ENCODE data around the gene TMEM225. TPM values are rescaled to one million over a fixed set of nuclear protein-coding genes. Genes with fewer than 3 reads are reported as not detected.

Gene TMEM225
- total RNA-seq, 2 experiments from 2014 or later: not detected

DNA sequence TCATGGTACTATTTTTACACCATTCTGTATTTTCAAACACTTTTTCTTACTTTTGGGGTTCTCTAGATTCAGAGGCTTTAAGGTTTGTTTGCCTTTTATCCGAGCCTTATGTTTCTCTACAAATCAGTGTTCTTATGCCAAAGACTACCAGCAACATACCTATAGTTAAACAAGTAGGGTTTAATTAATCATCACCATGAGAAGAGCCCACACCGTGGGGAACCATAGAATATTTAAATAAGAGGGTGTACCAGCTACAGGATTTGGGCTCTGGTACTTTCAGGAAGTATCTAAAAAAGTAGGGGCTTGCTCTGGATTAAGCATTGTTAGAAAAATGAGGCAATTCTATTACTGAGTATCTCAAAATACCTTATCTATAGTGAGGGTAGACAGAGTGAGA is 25.7 kb downstream of the TMEM225 start:
- Histone ChIP-seq H3K27ac (ENCODE audit: low read depth, low read length, poor library complexity, severe bottlenecking) (no peak overlapping the region), H3K9me2 (ENCODE audit: insufficient read depth, low read length) (no peaks in the 10 kb centered on the region; the same call in 1 of the 2 replicates), H3K4me3 (ENCODE audit: low read depth, low read length, poor library complexity, severe bottlenecking) (no peak overlapping the region), H3K79me2 (ENCODE audit: insufficient read depth, low read depth, low read length) (no peaks in the 10 kb centered on the region), H3K4me1 (ENCODE audit: insufficient read depth, low read length, poor library complexity, severe bottlenecking) (no peaks in the 10 kb centered on the region), H2AFZ (ENCODE audit: low read length) (no peak overlapping the region), H3K36me3 (ENCODE audit: insufficient read depth, low read length) (no peaks in the 10 kb centered on the region), H3K4me2 (ENCODE audit: low read length) (no peak overlapping the region), H4K20me1 (ENCODE audit: insufficient read depth, low read length) (no peaks in the 10 kb centered on the region), H3K9me3 (ENCODE audit: low read length) (no peaks in the 10 kb centered on the region)
- TF ChIP-seq, protein P1, sequence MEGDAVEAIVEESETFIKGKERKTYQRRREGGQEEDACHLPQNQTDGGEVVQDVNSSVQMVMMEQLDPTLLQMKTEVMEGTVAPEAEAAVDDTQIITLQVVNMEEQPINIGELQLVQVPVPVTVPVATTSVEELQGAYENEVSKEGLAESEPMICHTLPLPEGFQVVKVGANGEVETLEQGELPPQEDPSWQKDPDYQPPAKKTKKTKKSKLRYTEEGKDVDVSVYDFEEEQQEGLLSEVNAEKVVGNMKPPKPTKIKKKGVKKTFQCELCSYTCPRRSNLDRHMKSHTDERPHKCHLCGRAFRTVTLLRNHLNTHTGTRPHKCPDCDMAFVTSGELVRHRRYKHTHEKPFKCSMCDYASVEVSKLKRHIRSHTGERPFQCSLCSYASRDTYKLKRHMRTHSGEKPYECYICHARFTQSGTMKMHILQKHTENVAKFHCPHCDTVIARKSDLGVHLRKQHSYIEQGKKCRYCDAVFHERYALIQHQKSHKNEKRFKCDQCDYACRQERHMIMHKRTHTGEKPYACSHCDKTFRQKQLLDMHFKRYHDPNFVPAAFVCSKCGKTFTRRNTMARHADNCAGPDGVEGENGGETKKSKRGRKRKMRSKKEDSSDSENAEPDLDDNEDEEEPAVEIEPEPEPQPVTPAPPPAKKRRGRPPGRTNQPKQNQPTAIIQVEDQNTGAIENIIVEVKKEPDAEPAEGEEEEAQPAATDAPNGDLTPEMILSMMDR (conservative IDR thresholded peaks at IDR 0.05; ENCODE audit: low read length): no peak
- no peak for TF ChIP-seq EZH2phosphoT487 (IDR thresholded peaks at IDR 0.05; ENCODE audit: borderline replicate concordance, low read depth, low read length)
- no TSS peak for BruUV-seq (replicated peaks)
- ChIA-PET CTCF (ENCODE audit: unreplicated experiment) (no interaction called here), POLR2A (no interaction called here)
- intact Hi-C loops (cut with micrococcal nuclease; ENCODE audit: unreplicated experiment): no loop called here
- no peak for DNase-seq (ENCODE audit: low spot score)

DNA sequence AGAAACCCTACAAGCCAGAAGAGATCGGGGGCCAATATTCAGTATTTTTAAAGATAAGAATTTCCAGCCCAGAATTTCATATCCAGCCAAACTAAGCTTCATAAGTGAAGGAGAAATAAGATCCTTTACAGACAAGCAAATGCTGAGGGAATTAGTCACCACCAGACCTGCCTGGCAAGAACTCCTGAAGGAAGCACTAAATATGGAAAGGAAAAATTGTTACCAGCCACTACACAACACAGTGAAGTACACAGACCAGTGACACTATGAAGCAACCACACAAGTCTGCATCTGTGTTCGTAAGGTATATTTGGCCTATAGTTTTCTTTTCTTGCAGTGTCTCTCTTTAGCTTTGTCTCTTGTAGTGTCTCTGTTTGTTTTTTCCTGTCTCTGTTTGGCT is 29.0 kb downstream of the TMEM225 start:
- POLR2A ChIA-PET: no interaction called here
- Histone ChIP-seq H3K36me3 (ENCODE audit: insufficient read depth, low read length) (no peaks in the 10 kb centered on the region), H3K4me2 (ENCODE audit: low read length) (no peak overlapping the region), H2AFZ (ENCODE audit: low read length) (no peak overlapping the region), H3K27ac (ENCODE audit: low read depth, low read length, poor library complexity, severe bottlenecking) (no peak overlapping the region), H3K79me2 (ENCODE audit: insufficient read depth, low read depth, low read length) (no peaks in the 10 kb centered on the region), H4K20me1 (ENCODE audit: insufficient read depth, low read length) (no peaks in the 10 kb centered on the region), H3K9me2 (ENCODE audit: insufficient read depth, low read length) (no peaks in the 10 kb centered on the region; the same call in 1 of the 2 replicates), H3K4me3 (ENCODE audit: low read depth, low read length, poor library complexity, severe bottlenecking) (no peak overlapping the region), H3K9me3 (ENCODE audit: low read length) (no peaks in the 10 kb centered on the region), H3K4me1 (ENCODE audit: insufficient read depth, low read length, poor library complexity, severe bottlenecking) (no peaks in the 10 kb centered on the region)
- intact Hi-C loops (cut with micrococcal nuclease; ENCODE audit: unreplicated experiment): no loop called here
- CTCF ChIA-PET (ENCODE audit: unreplicated experiment): no interaction called here
- TF ChIP-seq, protein P1 (conservative IDR thresholded peaks at IDR 0.05; ENCODE audit: low read length): no peak
- no peak for TF ChIP-seq EZH2phosphoT487 (IDR thresholded peaks at IDR 0.05; ENCODE audit: borderline replicate concordance, low read depth, low read length)
- DNase-seq (ENCODE audit: low spot score): no peak
- no TSS peak for BruUV-seq (replicated peaks)

DNA sequence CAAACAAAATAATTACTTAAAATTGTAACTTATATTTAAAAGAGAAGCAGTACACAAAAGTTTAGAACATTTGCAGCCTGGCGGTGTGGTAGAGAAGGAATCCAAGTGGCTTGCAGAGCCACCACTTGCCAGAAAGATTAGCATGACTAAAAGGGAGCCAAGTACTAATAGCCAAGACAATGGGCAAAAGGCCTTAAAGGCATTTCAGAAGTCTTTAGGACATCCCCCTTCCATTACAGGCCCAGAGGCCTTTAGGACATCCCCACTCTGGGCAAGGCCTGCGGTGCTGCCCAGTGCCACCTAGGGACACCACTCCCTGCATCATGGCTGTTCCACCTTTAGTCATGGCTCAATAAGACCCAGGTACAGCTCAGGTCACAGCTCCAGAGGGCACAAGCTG is 32.4 kb downstream of the TMEM225 start:
- CTCF ChIA-PET (ENCODE audit: unreplicated experiment): no interaction called here
- Histone ChIP-seq H3K27ac (ENCODE audit: low read depth, low read length, poor library complexity, severe bottlenecking) (no peak overlapping the region), H2AFZ (ENCODE audit: low read length) (no peak overlapping the region), H3K9me3 (ENCODE audit: low read length) (no peaks in the 10 kb centered on the region), H3K9me2 (ENCODE audit: insufficient read depth, low read length) (no peaks in the 10 kb centered on the region), H3K36me3 (ENCODE audit: insufficient read depth, low read length) (no peaks in the 10 kb centered on the region), H3K4me1 (ENCODE audit: insufficient read depth, low read length, poor library complexity, severe bottlenecking) (no peaks in the 10 kb centered on the region), H4K20me1 (ENCODE audit: insufficient read depth, low read length) (no peaks in the 10 kb centered on the region), H3K4me2 (ENCODE audit: low read length) (no peak overlapping the region), H3K79me2 (ENCODE audit: insufficient read depth, low read depth, low read length) (no peaks in the 10 kb centered on the region), H3K4me3 (ENCODE audit: low read depth, low read length, poor library complexity, severe bottlenecking) (no peak overlapping the region)
- intact Hi-C loops (cut with micrococcal nuclease; ENCODE audit: unreplicated experiment): no loop called here
- POLR2A ChIA-PET: no interaction called here
- no peak for DNase-seq (ENCODE audit: low spot score)
- no peak for TF ChIP-seq EZH2phosphoT487 (IDR thresholded peaks at IDR 0.05; ENCODE audit: borderline replicate concordance, low read depth, low read length)
- no TSS peak for BruUV-seq (replicated peaks)
